Measurements from ENCODE around the gene KCNQ2.
"Not testable (repeated sequence)": the region's sequence is repeated elsewhere in the genome, so short reads cannot be mapped to it uniquely, and the experiment has no call there.

KCNQ2 gene

DNA sequence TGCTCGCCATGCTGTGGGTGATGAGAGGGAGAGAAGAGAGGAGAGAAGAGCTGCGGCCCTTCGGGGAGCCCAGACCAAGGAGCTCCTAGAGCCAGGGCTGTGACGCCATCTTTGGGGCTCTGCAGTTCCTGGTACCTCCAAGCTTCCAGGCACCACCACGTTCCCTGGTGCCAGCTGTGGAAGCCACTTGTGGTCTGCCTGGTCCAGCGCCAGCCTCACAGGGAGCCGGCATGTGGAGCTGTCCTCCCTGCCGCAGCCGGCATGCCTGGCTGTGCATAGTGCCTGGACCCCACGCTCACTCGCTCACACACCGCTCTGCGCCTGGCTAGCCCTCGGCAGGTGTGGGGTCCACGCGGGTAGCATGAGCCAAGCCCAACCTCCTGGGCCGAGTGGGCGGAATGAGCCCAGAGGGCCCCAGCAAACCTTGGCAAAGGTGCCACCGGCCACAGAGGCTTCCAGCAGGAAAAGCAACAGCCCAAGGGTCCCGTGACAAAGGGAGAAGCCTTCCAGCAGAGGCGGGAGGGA, 92.0 kb downstream of the KCNQ2 start:
- no peak for DNase-seq

DNA sequence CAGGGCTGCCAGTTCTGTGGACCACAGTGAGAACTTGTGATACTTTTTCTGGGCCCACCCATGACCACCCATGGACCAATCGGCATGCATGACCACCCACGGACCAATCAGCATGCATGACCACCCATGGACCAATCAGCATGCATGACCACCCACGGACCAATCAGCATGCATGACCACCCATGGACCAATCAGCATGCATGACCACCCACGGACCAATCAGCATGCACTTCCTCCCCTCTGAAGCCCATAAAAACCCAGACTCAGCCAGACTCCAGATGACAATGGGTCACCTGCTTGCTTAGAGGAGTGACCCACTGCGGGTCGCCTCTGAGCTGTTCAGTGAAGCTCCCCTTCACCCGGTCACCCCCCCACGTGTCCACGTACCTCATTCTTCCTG, 92.6 kb downstream of the KCNQ2 start:
- DNase-seq = not testable (repeated sequence)

DNA sequence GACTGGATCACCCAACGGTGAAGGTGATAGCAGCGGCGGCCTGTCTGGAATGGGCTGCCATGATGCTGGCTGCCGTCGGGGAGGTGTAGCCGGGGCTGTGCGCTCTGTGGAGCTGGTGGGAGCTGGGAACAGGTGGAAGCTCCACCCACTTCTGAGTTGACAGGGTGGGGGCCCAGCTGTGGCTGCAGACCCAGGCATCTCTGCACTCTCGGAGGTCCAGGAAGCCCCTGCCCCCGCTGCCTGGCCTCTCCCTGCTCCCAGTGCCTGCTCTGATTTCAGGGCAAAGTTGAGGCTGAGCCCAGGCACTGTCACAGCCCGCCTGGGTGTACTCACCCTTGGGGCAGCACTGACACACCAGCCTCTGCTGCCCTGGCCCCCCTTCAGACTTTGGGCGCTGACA, 93.2 kb downstream of the KCNQ2 start:
- no peak for DNase-seq

DNA sequence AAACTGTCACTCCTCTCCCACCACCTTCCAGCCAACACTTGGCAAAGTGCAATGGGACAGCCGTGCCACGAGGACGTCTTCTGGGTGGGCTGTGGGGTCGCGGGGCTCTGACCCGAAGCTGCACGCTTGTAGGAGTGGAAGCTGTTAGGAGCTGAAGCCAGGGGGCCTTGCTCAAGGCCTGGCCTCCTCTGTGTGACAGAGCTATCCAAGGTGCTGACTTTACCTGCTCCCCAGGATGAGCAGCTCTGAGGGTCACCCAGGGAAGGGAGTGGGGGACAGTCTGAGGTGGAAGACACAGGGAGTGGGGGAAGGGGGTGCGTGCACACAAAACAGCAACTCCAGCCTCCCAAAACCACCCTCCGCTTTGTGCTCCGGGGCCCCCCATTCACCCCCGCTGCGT, 93.8 kb downstream of the KCNQ2 start:
- no peak for DNase-seq

DNA sequence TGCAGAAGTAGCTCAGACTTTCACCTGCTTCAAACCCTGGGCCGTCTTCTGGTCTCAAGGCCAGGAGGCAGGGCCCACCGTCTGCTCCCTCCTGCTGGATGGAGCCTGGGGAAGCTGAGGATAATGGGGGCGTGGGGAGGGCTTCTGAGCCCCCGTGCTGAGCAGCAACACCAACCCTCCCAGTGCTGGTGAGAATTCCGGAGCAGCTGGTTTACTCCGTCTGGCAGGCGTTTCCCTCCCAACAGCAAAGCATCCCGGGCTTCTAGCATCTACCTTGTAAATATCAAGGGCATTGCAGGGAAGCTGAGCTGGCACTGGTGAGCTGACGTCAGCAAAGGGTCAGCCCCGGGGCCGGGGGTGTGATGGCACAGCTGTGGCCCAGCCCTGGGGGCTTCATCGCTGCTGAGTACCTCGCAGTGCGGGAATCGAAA, 94.5 kb downstream of the KCNQ2 start:
- no peak for DNase-seq

DNA sequence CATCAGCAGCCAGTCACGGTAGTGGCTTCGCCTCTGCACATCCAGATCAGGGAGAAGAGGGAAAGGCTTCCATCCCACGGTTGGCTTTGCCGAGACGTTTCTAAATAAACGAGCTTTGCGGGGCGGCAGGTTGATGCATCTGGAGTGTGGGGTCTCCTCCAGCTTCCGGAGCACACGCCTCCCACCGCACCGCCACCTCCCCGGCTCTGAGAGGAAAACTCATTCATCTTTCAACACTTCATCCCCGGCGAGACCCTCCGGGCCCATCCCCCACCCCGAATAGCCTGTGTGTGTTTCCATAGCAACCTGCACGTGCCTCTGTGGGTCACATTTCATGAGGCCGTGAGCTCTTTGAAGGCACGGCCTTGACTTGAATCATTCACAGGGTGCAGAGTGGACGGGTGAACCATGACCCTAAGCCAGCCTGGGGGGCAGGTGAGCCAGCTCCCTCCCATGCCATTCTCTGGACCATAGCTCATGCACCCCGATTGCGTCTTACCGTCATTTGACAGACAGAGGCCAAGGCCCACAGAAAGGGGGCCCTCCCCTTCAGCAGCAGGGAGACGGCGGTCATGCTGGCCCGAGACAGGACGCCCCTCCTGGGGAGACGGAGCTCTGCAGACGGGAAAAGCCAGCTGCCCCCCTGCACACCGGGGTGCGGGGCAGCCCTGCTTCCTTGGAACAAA, 95.1 kb downstream of the KCNQ2 start:
- DNase-seq = no peak

DNA sequence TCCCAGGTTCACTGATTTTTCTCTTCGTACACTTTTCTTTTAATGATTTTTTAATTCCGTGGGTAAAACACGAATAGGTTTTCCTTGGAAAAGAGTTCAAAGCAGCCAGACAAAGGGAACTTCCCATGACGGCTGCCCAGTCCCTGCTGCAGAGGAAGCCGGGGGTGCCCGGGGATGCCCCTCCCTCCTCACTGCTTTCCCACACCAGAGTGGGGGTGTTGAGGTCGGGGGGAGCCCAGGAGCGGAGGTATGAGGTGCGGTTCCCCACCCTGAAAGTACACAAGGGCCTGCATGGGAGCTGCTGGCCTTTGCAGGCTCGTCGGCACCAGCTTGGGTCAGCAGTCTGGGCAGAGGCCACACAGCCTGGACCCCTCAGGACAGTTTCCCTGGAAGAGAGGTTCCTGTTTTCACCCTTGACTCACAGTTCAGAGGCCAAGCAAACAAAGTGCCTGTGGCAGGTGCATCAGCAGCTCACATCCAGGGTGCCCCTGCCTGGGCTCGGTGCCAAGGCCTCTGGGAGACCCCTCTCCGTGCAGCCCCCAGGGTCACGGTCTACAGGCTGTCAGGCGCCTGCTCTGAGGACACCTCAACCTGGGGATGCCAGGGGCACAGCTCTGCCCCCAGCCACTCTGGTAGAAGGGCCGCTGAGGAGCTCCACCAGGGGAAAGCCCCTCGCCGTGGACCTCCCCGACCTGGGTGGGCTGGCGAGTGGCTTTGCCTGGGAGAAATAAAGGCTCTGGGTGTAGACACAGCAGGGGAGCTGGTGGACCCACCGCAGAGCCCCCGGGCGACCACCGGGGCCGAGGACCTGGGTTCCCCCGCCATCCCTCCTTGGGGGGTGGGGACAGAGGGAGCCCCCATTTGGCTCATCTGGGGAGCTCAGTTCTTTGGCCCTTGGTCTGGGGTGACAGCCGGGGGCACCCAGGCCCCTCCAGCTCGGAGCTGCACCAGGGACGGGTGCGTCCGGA, 95.9 kb downstream of the KCNQ2 start:
- no peak for DNase-seq

DNA sequence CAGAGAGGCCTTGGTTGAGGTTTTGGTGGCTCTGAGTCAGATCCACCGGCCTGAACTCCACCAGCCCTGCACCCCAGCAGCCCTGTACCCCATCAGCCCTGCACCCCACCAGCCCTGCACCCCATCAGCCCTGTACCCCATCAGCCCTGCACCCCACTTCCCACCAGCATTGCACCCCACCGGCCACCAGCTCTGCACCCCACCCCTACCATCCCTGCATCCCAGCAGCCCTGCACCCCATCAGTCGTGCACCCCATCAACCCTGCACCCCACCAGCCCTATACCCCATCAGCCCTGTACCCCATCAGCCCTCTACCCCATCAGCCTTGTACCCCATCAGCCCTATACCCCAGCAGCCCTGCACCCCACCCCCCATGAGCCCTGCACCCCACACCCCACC, 97.0 kb downstream of the KCNQ2 start:
- DNase-seq = no peak

DNA sequence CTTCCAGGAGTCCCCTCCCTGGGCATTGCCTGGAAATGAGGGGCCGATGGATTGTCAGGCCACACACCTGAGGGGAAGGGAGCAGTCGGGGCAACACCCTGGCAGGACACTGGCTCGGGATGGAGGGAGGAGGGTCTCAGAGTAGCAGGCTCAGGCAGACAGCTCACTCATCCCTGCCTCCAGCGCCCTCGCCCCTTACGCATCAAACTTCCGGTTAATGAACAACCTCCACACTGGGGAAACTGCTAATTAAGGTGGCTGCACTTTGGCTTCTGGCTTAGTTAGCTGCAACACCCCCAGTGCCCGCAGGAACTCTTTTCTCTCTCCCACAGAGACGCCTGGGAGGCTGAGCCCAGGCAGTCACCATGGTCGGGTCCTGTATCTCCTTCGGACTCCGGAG, 98.0 kb downstream of the KCNQ2 start:
- no peak for DNase-seq

DNA sequence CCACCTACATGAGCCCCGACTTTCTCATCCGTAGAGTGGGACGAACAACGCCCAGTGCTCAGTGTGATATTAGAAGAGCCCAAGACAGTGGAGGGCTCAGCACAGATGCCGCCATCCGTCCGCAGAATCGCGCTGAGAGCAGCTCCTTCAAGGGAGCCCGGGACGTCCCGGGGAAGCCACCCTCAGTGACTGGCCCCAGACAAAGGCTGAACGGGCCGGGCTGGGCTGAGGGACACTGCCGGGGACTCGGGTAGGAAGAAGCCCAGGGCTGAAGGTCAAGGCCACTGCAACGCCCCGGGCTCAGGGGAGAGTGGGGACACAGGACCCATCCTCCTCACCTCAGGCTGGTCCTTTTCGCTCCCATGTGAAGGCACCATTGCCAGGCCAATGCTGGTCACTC, 98.5 kb downstream of the KCNQ2 start:
- no peak for DNase-seq

DNA sequence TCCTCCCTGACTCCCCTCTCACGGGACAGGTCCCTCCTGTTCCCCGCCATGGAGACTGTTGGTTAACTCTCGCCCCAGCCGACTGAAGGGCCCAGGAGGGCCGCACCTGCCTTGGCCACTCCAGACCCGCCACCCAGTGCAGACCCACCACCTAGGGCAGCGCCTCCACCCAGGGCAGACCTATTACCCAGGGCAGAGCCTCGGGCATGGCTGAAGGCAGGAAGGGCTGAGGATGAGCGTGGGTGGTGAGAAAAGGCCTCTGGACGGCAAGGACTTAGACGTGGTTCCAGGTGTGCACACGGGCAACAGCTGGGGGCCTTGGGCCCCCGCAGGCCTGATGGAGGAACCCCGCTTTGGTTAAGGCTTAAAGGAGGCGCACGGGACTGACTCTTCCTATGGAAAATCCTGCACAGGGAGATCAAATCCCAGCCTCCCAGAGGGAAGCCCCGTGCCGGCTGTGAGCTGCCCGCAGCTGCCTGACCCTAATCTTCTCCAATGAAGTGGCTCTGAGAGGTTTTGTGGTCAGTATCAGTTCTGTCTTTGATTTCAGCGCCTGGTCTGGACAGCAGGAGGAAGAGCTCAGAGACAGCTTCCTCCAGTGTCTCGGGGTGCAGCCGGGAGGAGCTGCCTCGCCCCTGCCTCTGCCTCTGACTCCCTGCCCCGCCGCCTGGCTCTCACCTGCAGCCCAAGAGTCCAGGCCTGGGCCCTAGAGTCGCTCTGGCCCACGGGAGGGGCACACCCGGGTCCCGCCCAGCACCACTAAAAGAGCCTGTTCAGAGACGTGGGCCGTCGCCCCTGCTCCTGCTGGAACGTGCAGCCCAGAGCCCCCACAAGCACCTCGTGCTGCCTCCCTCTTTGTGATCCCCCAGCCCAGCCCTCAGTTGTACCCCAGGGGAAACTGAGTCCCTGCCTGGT, 99.2 kb downstream of the KCNQ2 start:
- DNase-seq = no peak

DNA sequence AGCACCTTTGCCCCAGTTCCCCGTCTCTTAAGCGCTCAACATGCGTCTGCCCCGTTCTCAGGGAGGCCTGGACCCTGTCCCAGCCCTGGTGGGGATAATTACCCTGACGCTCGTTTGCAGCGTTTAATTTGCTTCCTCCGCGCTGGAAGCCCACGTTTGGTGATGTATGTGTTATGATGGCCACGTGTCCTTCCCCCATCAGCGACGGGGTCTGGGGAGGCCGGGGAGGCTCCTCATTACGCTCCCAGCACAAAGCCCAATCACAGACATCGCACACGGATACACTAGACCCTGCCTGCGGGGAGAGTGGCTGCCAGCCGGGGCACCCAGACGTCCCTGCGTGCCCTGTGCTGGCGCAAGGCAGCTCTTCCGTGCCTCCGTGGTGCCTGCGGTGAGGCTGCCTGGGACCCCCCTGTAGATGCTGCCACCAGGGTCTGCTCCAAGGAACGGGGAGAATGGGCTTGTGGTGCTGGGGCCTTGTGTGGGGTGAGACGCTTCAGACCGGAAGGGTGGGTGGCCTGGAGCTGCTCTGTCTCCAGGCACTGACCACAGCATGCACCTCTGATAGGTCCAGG, 101.1 kb downstream of the KCNQ2 start:
- DNase-seq = no peak

DNA sequence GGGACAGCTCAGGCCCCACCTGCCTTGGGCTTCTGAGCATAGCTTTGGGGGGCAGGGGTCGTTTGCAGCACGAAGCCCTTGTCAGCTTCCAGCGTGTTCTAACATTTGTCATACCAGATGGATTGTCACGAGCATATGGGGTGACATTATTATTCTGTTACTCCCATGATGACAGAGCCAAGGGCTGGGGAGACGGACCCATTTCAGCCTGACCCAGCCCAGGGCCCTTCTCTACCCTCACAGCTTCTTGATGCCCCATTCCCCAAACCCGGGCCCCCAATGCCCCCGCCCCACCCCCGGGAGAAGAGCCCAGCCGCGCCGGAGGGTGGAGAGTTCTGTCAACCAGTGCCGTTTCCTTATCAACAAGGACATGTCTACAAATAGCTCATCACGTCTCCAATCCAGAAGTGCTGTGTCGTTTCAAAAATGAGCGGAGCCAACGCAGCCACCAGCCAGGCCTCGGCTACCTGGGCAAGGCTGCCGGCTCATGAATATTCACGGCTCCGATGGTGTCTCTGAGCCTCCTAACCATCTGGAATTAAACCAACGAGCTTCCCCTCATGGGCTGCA, 101.8 kb downstream of the KCNQ2 start:
- DNase-seq = no peak

DNA sequence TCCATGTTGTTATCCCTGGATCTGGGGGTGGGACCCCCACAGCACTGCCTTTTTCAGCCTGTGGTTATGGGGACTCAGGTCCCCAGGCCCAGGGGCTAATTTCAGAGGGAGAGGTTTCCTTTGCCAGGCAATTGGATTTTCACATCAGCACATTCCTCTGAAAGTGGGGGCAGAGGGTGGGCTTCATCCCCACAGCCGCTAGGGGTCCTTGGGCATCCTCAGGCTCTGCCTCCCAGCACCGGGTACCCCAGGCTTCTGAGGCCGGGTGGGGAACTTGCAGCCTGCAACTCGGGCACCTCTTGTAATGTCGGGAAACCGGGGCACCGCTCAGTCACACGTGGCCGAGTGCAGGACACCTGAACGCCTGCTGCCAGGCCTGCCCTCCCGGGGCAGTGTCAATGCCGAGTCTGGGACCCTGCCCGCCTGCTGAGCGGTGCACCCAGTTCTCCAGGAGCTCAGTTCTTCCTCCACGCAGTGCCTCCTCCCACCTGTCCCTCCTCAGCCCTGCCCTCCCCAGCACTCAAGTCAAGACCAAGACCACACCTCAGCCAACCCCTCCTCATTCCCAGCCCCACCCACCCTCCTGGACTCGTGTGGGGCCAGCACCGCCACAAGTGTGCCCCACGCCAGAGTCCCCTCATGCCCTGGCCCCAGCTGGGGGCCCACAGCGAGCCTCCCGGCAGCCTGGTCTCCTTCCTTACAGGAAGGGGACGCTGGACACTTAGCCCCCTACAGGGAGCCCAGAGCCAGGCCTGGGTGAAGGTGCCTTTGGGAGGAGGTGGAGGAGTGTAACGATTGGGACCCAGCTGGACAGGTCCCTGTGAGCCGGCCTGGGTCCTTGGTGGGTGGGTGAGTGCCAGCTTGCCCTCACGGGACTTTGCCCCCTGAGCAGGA, 102.5 kb downstream of the KCNQ2 start:
- no peak for DNase-seq

DNA sequence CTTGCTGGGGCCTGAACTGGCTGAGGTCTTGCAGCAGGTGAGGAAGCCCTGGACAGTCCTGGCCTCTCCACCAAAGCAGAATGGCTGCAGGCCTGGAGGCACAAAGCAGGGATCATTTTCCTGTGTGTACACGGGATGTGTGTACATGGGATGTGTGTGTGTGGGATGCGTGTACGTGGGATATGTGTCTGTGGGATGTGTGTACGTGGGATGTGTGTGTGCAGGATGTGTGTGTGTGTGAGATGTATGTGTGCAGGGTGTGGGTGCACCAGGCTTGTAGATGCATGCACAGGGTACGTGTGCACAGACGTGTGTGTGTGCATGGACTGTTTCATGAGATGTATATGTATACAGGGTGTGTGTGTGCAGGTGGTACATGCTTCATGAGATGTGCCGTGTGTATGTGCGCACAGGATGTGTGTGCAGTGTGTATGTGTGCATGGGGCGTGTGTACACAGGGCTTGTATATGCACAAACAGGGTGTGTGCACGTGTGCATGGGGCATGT, 103.4 kb downstream of the KCNQ2 start:
- no peak for DNase-seq

DNA sequence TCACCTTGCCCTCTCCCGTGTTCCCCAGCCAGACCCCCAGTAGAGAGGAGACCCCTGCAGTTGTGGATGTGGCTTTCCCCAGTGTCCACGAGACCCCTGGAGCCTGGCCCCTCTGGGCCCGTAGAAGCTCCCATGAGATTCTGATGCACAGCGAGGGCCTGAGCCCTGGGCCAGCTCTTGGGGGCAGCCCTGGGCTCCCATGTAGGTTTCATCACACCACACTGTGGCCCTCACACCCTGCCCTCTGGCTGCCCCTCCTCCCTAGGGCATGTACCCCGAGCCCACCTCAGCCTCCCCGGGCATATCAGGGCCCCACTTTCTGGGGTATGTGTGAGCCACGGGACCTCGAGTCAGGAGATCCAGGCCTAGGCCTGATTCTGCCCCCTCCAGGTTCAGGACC, 104.3 kb downstream of the KCNQ2 start:
- no peak for DNase-seq

DNA sequence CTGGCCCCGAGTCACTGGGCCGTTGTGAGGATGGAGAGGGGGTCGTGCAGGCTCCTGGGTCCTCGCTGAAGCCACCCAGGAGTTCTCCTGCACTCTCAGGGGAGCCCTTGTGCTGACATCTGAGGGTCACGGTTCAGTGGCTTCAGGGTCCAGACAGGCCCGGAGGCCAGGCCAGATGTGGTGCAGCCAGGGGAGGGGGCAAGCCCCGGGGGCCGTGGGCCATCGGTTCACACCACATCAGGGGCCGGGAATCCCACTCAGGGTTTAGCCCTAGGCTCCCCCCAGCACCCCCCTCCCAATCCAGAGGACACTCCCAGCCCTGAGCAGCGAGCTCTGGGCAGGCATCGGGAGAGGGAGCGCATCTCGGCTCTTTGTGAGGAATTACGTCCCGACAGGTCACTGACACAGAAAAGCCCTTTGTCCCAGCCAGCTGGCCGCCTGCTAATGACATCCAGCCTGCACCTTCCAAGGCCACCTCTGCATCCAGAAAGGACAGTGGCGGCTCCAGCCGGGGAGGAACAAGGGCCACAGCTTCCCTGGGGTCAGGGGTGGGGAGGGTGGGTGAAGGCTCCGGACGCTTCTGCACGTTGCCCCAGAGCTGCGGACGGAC, 104.9 kb downstream of the KCNQ2 start:
- no peak for DNase-seq

DNA sequence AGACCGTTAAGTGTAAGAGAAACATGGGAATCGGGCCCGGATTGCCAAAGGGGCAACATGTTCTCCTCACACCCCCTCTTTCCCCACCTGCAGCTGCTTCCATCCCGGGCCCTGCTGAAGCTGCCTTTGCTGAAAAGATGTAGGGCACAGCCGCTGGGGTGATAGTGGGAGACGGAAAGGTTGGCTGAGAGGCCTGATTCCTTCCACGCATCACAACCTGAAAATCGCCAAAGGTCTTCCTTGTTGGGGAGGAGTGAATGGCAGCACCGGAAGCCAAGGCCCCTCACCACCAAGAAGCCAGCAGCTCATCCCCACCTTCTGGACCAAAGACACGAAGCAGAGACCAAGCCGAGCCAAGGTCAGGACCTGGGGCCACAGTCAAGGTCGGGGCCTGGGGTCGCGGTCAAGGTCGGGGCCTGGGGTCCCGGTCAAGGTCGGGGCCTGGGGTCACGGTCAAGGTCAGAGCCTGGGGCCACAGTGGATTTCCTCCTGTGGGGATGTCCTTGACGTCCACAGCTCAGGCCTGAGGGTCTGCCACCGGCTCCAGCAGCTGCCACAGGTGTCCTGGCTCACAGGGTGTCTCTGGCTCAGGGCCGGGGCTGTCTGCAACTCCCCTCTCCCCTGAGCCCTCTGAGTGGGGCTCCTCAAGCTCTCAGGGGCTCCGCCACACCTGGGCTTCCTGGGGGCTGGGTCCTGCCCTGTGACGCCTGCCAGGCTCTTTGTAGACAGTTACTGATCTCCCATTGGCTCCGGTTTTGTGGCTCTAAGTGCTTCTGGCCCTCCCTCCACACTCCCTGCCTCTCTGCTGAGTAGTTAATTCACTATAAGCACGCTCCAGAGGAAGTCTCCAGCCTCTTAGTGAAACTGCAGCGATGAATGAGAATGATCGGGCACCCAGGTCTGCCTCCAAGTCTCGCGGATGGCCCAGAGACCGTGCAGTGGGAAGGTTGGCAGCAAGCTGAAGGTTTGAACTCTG, 105.8 kb downstream of the KCNQ2 start:
- no peak for DNase-seq

All from activated CD4-positive, alpha-beta T cell treated with anti-CD3 and anti-CD28 coated beads, Interleukin-2, amount 50 U/mL, for 4 hours (primary cell).